ENCODE data around the gene TRAPPC3.
A peak's percentile ranks its signal among the peaks of the same experiment; 100 is the strongest.

TRAPPC3 gene

GRCh38 chr1:36088265-36088576, 61.1 kb downstream of the TRAPPC3 start:
- H3K4me3 ChIP-seq (ENCODE audit: low read depth, low read length), result peak overlapping the region; percentile 95
- DNase-seq (ENCODE audit: low read depth), result no peak
- TF ChIP-seq CTCF (conservative IDR thresholded peaks at IDR 0.05; ENCODE audit: low read depth, low read length), result no peak

GRCh38 chr1:36087233-36088123, 61.8 kb downstream of the TRAPPC3 start:
- peak; percentile 10 for TF ChIP-seq CTCF (conservative IDR thresholded peaks at IDR 0.05; ENCODE audit: low read depth, low read length)
- H3K4me3 ChIP-seq (ENCODE audit: low read depth, low read length), result no peak overlapping the region
- peak; percentile 22 for DNase-seq (ENCODE audit: low read depth)
